Stimulated activated effector memory CD8-positive, alpha-beta T cell treated with anti-CD3 and anti-CD28 coated beads, Interleukin-12 subunit alpha, Interleukin-12 subunit beta, amount 100 ng/mL, for 72 hours (primary cell): ENCODE measurements around the gene CPM.
"Not testable (repeated sequence)": the region's sequence is repeated elsewhere in the genome, so short reads cannot be mapped to it uniquely, and the experiment has no call there.

Source experiments
- ATAC-seq: fragments of 150-1000 bp; cut with Tn5 transposase; 2 replicates; pipeline ENCODE4 v1.10.0; 2021
- DNase-seq, 2 donors: peaks; one replicate each; pipeline ENCODE4 v3.0.0; 2021 to 2022; ENCODE audit warnings: low spot score in 2 of 2
- H3K27ac Mint-ChIP-seq: one replicate; pipeline ENCODE4 v1.8.0; 2022; ENCODE audit warnings: mild to moderate bottlenecking, mixed read lengths
- H3K36me3 Mint-ChIP-seq: one replicate; pipeline ENCODE4 v1.8.0; 2022; ENCODE audit warnings: mild to moderate bottlenecking, mixed read lengths
- H3K4me1 Mint-ChIP-seq: one replicate; pipeline ENCODE4 v1.8.0; 2022; ENCODE audit warnings: mixed read lengths
- H3K4me3 Mint-ChIP-seq: one replicate; pipeline ENCODE4 v1.8.0; 2022; ENCODE audit warnings: mild to moderate bottlenecking, mixed read lengths
- H3K9me3 Mint-ChIP-seq: one replicate; pipeline ENCODE4 v1.8.0; 2022; ENCODE audit warnings: mixed read lengths

Gene CPM

DNA sequence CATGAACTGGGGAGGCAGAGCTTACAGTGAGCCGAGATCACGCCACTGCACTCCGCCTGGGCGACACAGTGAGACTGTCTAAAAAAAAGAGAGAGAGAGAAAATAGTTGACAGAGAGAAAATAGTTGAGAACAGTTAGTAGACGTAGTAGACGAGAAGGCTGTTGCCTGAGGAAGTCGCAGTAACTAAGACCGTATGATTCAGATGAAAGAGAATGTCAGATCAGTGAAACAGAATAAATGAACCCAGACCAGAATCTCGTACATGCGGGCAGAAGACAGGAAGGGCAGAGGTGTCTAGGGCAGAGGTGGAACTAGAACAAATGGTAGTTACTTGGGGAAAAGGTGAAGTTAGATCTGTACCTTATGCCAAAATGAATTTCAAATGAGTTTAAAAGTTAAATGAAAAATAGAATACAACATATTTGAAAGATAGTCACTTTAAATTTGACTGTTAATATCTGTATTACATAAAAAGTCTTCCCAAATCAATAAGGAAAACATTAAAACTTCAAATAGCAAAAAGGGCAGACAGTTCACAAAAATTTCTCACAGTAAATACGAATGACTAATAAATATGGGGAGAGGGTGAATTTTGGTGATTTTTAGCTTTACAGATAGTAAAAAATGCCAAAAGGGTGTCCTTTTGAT lies 107.3 kb downstream of the CPM start:
- DNase-seq (peak in 1 of 2 donors; percentile 42), ATAC-seq (no peak)
- H3K9me3 Mint-ChIP-seq, result no peaks in the 10 kb centered on the region
- peaks cover 21% of the 10 kb centered on the region for H3K4me1 Mint-ChIP-seq
- H3K4me3 Mint-ChIP-seq, result no peak overlapping the region
- peaks cover 100% of the 10 kb centered on the region for H3K36me3 Mint-ChIP-seq
- peak overlapping the region; percentile 50 for H3K27ac Mint-ChIP-seq

- ATAC-seq (no peak), DNase-seq (no peak)
- no peaks in the 10 kb centered on the region for H3K9me3 Mint-ChIP-seq
- no peak overlapping the region for H3K4me3 Mint-ChIP-seq
- H3K36me3 Mint-ChIP-seq, result peaks cover 100% of the 10 kb centered on the region
- no peak overlapping the region for H3K27ac Mint-ChIP-seq
- peaks cover 14% of the 10 kb centered on the region for H3K4me1 Mint-ChIP-seq
Measured at GRCh38 chr12:68824597-68825250, 108.2 kb downstream of the CPM start.

GRCh38 chr12:68824131-68824530 lies 108.8 kb downstream of the CPM start:
- H3K27ac Mint-ChIP-seq, result no peak overlapping the region

DNA sequence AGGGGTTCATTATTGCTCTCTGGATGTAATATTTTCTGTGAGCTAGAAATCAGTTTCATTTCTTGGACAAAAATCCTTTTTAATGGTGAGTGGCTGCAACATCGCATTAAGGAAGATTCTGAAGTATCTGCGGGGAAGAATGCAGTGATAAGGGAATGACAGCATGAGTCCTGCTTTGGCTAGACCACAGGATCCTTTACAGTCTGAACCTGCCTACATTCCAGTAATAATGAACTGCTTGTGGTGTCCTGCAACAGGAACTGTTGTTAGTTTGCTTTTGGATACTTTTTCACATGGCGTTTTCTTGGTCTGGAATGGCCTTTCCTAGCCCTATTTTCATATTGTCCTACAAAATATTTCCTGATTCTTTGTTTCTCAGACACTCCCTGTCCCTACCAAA lies 109.3 kb downstream of the CPM start:
- DNase-seq (no peak), ATAC-seq (no peak)
- peaks cover 14% of the 10 kb centered on the region for H3K4me1 Mint-ChIP-seq
- H3K4me3 Mint-ChIP-seq, result no peak overlapping the region
- H3K9me3 Mint-ChIP-seq, result no peaks in the 10 kb centered on the region
- H3K27ac Mint-ChIP-seq, result no peak overlapping the region
- peaks cover 100% of the 10 kb centered on the region for H3K36me3 Mint-ChIP-seq

More at GRCh38 chr12:68824131-68824530, 108.8 kb downstream of the CPM start:
- H3K9me3 Mint-ChIP-seq, result no peaks in the 10 kb centered on the region
- H3K36me3 Mint-ChIP-seq, result peaks cover 100% of the 10 kb centered on the region
- peaks cover 14% of the 10 kb centered on the region for H3K4me1 Mint-ChIP-seq
- H3K4me3 Mint-ChIP-seq, result no peak overlapping the region
- ATAC-seq (no peak), DNase-seq (no peak)

DNA sequence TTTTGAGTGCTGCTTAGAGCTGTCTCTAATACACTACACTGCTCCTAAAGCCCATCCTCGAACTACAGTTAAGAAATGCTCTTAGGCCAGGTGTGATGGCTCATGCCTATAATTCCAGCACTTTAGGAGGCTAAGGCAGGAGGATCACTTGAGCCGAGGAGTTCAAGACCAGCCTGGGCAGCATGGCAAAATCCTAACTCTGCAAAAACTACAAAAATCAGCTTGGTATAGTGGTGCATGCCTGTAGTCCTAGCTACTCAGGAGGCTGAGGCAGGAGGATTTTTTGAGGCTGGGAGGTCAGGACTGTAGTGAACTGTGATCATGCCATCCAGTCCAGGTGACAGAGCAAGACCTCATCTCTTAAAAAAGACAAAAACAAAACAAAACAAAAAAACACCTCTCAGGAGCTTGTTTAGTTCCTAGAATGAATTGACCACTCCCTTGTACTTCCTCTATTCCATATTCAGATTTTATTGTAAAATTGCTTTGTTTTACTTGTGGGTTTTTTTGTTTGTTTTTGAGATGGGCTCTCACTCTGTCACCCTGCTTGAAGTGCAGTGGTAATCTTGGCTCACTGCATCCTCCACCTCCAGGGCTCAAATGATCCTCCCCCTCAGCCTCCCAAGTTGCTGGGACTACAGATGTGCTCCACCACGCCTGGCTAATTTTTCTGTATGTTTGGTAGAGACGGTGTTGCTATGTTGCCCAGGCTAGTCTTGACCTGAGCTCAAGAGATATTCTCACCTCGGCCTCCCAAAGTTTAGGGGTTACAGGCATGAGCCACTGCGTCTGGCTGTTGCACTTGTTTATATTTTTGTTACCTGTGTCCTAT lies 111.4 kb downstream of the CPM start:
- H3K36me3 Mint-ChIP-seq, result peaks cover 100% of the 10 kb centered on the region
- no peak overlapping the region for H3K4me3 Mint-ChIP-seq
- ATAC-seq (no peak), DNase-seq (peak in 1 of 2 donors; percentile 37)
- H3K4me1 Mint-ChIP-seq, result peaks cover 14% of the 10 kb centered on the region
- no peaks in the 10 kb centered on the region for H3K9me3 Mint-ChIP-seq
- H3K27ac Mint-ChIP-seq, result peak overlapping the region; percentile 73

- H3K36me3 Mint-ChIP-seq, result peaks cover 100% of the 10 kb centered on the region
- DNase-seq, H3K4me3 Mint-ChIP-seq, H3K9me3 Mint-ChIP-seq, ATAC-seq, H3K27ac Mint-ChIP-seq: not testable (repeated sequence)
- peaks cover 16% of the 10 kb centered on the region for H3K4me1 Mint-ChIP-seq
Measured at GRCh38 chr12:68819481-68819880, 113.5 kb downstream of the CPM start.

- H3K27ac Mint-ChIP-seq, result no peak overlapping the region
- peaks cover 100% of the 10 kb centered on the region for H3K36me3 Mint-ChIP-seq
Measured at GRCh38 chr12:68815928-68816800, 116.8 kb downstream of the CPM start.

GRCh38 chr12:68815232-68815927 lies 117.6 kb downstream of the CPM start:
- Mint-ChIP-seq H3K27ac (peak overlapping the region; percentile 0), H3K9me3 (no peaks in the 10 kb centered on the region), H3K4me1 (peaks cover 36% of the 10 kb centered on the region), H3K36me3 (peaks cover 100% of the 10 kb centered on the region), H3K4me3 (no peak overlapping the region)
- ATAC-seq (no peak), DNase-seq (no peak)

More at GRCh38 chr12:68815928-68816800, 116.8 kb downstream of the CPM start:
- H3K4me3 Mint-ChIP-seq, result no peak overlapping the region
- DNase-seq, result no peak
- no peak for ATAC-seq
- H3K4me1 Mint-ChIP-seq, result peaks cover 31% of the 10 kb centered on the region
- H3K9me3 Mint-ChIP-seq, result no peaks in the 10 kb centered on the region

DNA sequence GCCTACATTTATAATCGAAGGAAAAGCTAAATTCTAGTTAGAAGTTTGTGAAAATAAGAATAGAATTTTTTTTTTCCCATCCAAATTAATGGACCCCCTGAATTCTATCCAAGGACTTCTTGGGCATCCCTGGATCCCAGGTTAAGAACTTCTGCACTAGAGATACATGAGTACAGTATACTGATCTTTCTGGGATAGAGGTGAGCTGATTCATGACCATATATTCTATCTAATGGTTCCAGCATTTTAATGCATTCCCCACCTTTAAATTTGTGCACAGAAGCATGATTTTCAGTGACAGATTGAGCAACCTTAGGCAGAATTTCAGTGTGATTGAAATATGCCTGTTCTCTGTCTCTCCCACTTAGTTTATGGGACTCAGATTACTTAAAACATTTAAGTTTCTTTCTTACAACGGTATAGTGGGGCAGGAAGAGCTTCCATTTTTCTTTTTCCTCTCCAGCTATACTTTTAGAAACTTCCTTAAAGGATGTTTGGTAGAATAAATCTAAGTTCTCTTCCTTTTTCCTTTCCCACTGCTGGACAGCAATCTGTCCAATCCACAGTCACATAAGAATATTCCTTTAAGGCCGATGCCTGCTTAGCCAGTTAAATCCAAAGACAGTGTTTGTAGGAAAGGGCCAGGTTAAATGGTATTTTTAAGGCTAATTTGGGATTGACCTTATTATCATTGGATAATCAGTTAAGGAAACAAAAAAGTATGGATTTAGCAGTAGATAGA lies 118.3 kb downstream of the CPM start:
- H3K27ac Mint-ChIP-seq, result peak overlapping the region; percentile 52
- peaks cover 100% of the 10 kb centered on the region for H3K36me3 Mint-ChIP-seq
- H3K4me3 Mint-ChIP-seq, result no peak overlapping the region
- ATAC-seq (no peak), DNase-seq (no peak)
- no peaks in the 10 kb centered on the region for H3K9me3 Mint-ChIP-seq
- H3K4me1 Mint-ChIP-seq, result peaks cover 36% of the 10 kb centered on the region

- H3K36me3 Mint-ChIP-seq, result peaks cover 100% of the 10 kb centered on the region
- no peaks in the 10 kb centered on the region for H3K9me3 Mint-ChIP-seq
- H3K4me1 Mint-ChIP-seq, result peaks cover 36% of the 10 kb centered on the region
- peak overlapping the region; percentile 2 for H3K27ac Mint-ChIP-seq
- DNase-seq, result no peak
- peak overlapping the region; percentile 90 for H3K4me3 Mint-ChIP-seq
- ATAC-seq, result no peak
Measured at GRCh38 chr12:68813242-68813593, 119.8 kb downstream of the CPM start.

DNA sequence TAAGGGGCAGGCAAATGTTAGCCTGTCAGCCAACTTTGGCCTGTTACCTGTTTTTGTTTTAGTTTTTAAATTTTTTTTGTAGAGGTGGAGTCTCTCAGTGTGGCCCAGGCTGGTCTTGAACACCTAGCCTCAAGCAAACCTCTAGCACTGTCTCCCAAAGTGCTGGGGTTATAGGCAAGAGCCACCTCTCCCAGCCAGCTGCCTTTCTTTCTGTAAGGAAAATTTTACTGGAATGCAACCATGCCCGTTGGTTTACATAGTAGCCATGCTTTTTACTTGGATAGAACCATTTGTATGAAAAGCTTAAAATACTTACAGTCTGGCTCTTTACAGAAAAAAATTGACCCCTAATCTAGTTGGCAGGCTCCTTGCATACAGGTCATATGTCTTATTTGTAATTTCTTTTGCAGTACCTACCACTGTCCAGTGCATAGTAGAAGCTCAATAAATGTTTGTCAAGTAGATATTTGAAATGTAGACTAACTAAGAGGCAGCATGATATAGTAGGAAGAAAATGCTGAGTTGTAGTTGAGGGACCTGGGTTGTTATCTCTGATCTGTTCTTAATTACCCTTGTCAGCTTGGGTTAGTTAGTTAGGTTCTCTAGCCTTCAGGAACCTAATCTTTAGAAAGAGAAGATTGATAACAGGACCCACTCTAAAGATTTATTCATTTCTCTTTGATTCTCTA lies 120.3 kb downstream of the CPM start:
- peaks cover 36% of the 10 kb centered on the region for H3K4me1 Mint-ChIP-seq
- DNase-seq (no peak), ATAC-seq (no peak)
- peak overlapping the region; percentile 90 for H3K4me3 Mint-ChIP-seq
- H3K9me3 Mint-ChIP-seq, result no peaks in the 10 kb centered on the region
- peak overlapping the region; percentile 2 for H3K27ac Mint-ChIP-seq
- peaks cover 100% of the 10 kb centered on the region for H3K36me3 Mint-ChIP-seq

- H3K9me3 Mint-ChIP-seq, H3K27ac Mint-ChIP-seq, ATAC-seq, DNase-seq: not testable (repeated sequence)
- H3K4me1 Mint-ChIP-seq, result peaks cover 42% of the 10 kb centered on the region
- peak overlapping the region; percentile 90 for H3K4me3 Mint-ChIP-seq
- H3K36me3 Mint-ChIP-seq, result peaks cover 95% of the 10 kb centered on the region
Measured at GRCh38 chr12:68811573-68811972, 121.4 kb downstream of the CPM start.

- ATAC-seq, H3K9me3 Mint-ChIP-seq, DNase-seq: not testable (repeated sequence)
- Mint-ChIP-seq H3K4me1 (peaks cover 38% of the 10 kb centered on the region), H3K36me3 (peaks cover 79% of the 10 kb centered on the region), H3K27ac (peak overlapping the region; percentile 99), H3K4me3 (peak overlapping the region; percentile 90)
Measured at GRCh38 chr12:68810027-68810389, 123.0 kb downstream of the CPM start.
